Neutrophil (primary cell): Measurements from ENCODE around the gene RAB33B.

Experiments
- H3K27ac ChIP-seq: fragments of 200-600 bp; sonication (generic); 2 replicates; pipeline ENCODE4 v1.5.1; 2016; ENCODE audit warnings: mild to moderate bottlenecking, moderate library complexity
- H3K27me3 ChIP-seq: fragments of 200-600 bp; sonication (generic); 2 replicates; pipeline ENCODE4 v1.6.0; 2016; ENCODE audit warnings: mild to moderate bottlenecking
- H3K36me3 ChIP-seq: fragments of 200-600 bp; sonication (generic); 2 replicates; pipeline ENCODE4 v1.5.1; 2017
- H3K4me1 ChIP-seq, 2 experiments: fragments of 200-600 bp in 1 of 2; sonication (generic) in 1 of 2; 1 replicate in 1 of 2; 2 replicates in 1 of 2; pipeline versions ENCODE4 v1.5.1 to v1.6.1; 2013 to 2016; ENCODE audit warnings: low read depth in 1 of 2, low read length in 1 of 2, mild to moderate bottlenecking in 1 of 2, moderate library complexity in 1 of 2; ENCODE audit not compliant: control insufficient read depth in 1 of 2, insufficient read depth in 1 of 2
- H3K4me3 ChIP-seq, 2 experiments: fragments of 200-600 bp in 1 of 2; sonication (generic) in 1 of 2; 1 replicate in 1 of 2; 2 replicates in 1 of 2; pipeline ENCODE4 v1.5.1; 2013 to 2016; ENCODE audit warnings: low read depth in 1 of 2, low read length in 1 of 2, mild to moderate bottlenecking in 1 of 2, moderate library complexity in 1 of 2
- H3K9me3 ChIP-seq: fragments of 200-600 bp; sonication (generic); 2 replicates; pipeline ENCODE4 v1.5.1; 2016
- CTCF ChIP-seq: fragments of 200-600 bp; sonication (generic); IDR thresholded peaks from 2 replicates; pipeline ENCODE4 v1.5.1; 2016; ENCODE audit warnings: antibody characterized with exemption

Gene RAB33B

GRCh38 chr4:139472852-139473251, 18.9 kb downstream of the RAB33B start:
- H3K9me3 ChIP-seq: no peaks in the 10 kb centered on the region
- H3K4me1 ChIP-seq: peaks cover 15 to 18% of the 10 kb centered on the region in 2 experiments
- H3K36me3 ChIP-seq: peaks cover 41% of the 10 kb centered on the region
- TF ChIP-seq CTCF: no peak
- H3K27ac ChIP-seq: peak overlapping the region; percentile 3
- H3K27me3 ChIP-seq: no peaks in the 10 kb centered on the region
- no peak overlapping the region for H3K4me3 ChIP-seq

GRCh38 chr4:139476363-139476762, 22.4 kb downstream of the RAB33B start:
- TF ChIP-seq CTCF: no peak
- H3K36me3 ChIP-seq: peaks cover 44% of the 10 kb centered on the region
- H3K27ac ChIP-seq: peak overlapping the region; percentile 30
- peaks cover 0 to 2% of the 10 kb centered on the region in 2 experiments for H3K4me1 ChIP-seq
- no peaks in the 10 kb centered on the region for H3K9me3 ChIP-seq
- no peak overlapping the region for H3K4me3 ChIP-seq
- no peaks in the 10 kb centered on the region for H3K27me3 ChIP-seq

- Histone ChIP-seq H3K27me3 (no peaks in the 10 kb centered on the region), H3K4me1 (peaks cover 0 to 10% of the 10 kb centered on the region in 2 experiments), H3K27ac (no peak overlapping the region), H3K9me3 (no peaks in the 10 kb centered on the region), H3K36me3 (peaks cover 11% of the 10 kb centered on the region), H3K4me3 (no peak overlapping the region)
- TF ChIP-seq CTCF: no peak
Observed at GRCh38 chr4:139481465-139481864, 27.5 kb downstream of the RAB33B start.

GRCh38 chr4:139483000-139483399, 29.1 kb downstream of the RAB33B start:
- no peak for TF ChIP-seq CTCF
- peaks cover 4% of the 10 kb centered on the region for H3K36me3 ChIP-seq
- no peak overlapping the region for H3K4me3 ChIP-seq
- no peaks in the 10 kb centered on the region for H3K27me3 ChIP-seq
- H3K4me1 ChIP-seq: peaks cover 0 to 10% of the 10 kb centered on the region in 2 experiments
- H3K27ac ChIP-seq: no peak overlapping the region
- no peaks in the 10 kb centered on the region for H3K9me3 ChIP-seq

GRCh38 chr4:139484783-139485311, 30.9 kb downstream of the RAB33B start:
- H3K9me3 ChIP-seq: no peaks in the 10 kb centered on the region
- H3K27me3 ChIP-seq: no peaks in the 10 kb centered on the region
- H3K36me3 ChIP-seq: no peaks in the 10 kb centered on the region
- H3K4me1 ChIP-seq: peaks cover 0 to 10% of the 10 kb centered on the region in 2 experiments
- H3K27ac ChIP-seq: no peak overlapping the region
- H3K4me3 ChIP-seq: no peak overlapping the region
- no peak for TF ChIP-seq CTCF
